Measurements from ENCODE around the gene NUDT6. TPM values are rescaled to one million over a fixed set of nuclear protein-coding genes. Genes with fewer than 3 reads are reported as not detected.

NUDT6 gene
- polyA plus RNA-seq, 1 donor from 2014 or later = 12.4 TPM

DNA sequence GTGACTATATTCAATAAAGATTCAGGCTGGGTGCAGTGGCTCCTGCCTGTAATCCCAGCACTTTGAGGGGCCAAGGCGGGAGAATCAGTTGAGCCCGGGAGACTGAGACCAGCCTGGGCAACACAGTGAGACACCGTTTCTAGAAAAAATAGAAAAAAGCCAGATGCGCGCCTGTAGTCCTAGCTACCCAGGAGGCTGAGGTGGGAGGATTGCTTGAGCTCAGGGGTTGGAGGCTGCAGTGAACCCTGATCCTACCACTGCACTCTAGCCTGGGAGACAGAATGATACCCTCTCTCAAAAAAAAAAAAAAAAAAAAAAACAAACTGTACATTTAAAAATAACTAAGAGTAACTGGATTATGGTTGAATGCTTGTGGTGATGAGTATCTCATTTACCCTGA, 1.1 kb downstream of the NUDT6 start:
- Histone ChIP-seq H3K4me2 (ENCODE audit: low read length) (peak overlapping the region; percentile 74), H3K27ac (ENCODE audit: low read length) (no peak overlapping the region), H3K36me3 (ENCODE audit: insufficient read depth, low read length) (no peaks in the 10 kb centered on the region), H3K79me2 (replicated peaks; ENCODE audit: insufficient read depth, low read length) (peaks cover 17% of the 10 kb centered on the region), H2AFZ (ENCODE audit: low read depth, low read length) (peak overlapping the region; percentile 93), H3K4me3 (ENCODE audit: low read length) (peak overlapping the region; percentile 89), H3F3A (ENCODE audit: insufficient read depth, low read length, poor library complexity, severe bottlenecking) (no peaks in the 10 kb centered on the region), H3K9ac (ENCODE audit: low read length) (peak overlapping the region; percentile 75), H3K9me2 (ENCODE audit: insufficient read depth, low read length) (no peaks in the 10 kb centered on the region), H3K27me3 (ENCODE audit: insufficient read depth, low read depth, low read length) (no peaks in the 10 kb centered on the region), H3K9me3 (ENCODE audit: low read length) (no peaks in the 10 kb centered on the region), H4K20me1 (ENCODE audit: insufficient read depth) (no peaks in the 10 kb centered on the region)
- TF ChIP-seq POLR2AphosphoS5 (IDR thresholded peaks at IDR 0.05) (no peak), EZH2 (IDR thresholded peaks at IDR 0.05; ENCODE audit: borderline replicate concordance, insufficient read depth, low read length, poor library complexity, severe bottlenecking) (no peak), EP300 (conservative IDR thresholded peaks at IDR 0.05; ENCODE audit: poor library complexity, severe bottlenecking) (no peak), CTCF (IDR thresholded peaks at IDR 0.05; ENCODE audit: poor library complexity, severe bottlenecking) (no peak), SMC3 (conservative IDR thresholded peaks at IDR 0.05; ENCODE audit: poor library complexity) (no peak), TAF1 (IDR thresholded peaks at IDR 0.05; ENCODE audit: low read depth) (no peak), RAD21 (conservative IDR thresholded peaks at IDR 0.05) (no peak), MXI1 (conservative IDR thresholded peaks at IDR 0.05; ENCODE audit: poor library complexity, severe bottlenecking) (no peak)
- TF ChIP-seq, protein P1, sequence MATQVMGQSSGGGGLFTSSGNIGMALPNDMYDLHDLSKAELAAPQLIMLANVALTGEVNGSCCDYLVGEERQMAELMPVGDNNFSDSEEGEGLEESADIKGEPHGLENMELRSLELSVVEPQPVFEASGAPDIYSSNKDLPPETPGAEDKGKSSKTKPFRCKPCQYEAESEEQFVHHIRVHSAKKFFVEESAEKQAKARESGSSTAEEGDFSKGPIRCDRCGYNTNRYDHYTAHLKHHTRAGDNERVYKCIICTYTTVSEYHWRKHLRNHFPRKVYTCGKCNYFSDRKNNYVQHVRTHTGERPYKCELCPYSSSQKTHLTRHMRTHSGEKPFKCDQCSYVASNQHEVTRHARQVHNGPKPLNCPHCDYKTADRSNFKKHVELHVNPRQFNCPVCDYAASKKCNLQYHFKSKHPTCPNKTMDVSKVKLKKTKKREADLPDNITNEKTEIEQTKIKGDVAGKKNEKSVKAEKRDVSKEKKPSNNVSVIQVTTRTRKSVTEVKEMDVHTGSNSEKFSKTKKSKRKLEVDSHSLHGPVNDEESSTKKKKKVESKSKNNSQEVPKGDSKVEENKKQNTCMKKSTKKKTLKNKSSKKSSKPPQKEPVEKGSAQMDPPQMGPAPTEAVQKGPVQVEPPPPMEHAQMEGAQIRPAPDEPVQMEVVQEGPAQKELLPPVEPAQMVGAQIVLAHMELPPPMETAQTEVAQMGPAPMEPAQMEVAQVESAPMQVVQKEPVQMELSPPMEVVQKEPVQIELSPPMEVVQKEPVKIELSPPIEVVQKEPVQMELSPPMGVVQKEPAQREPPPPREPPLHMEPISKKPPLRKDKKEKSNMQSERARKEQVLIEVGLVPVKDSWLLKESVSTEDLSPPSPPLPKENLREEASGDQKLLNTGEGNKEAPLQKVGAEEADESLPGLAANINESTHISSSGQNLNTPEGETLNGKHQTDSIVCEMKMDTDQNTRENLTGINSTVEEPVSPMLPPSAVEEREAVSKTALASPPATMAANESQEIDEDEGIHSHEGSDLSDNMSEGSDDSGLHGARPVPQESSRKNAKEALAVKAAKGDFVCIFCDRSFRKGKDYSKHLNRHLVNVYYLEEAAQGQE (IDR thresholded peaks at IDR 0.05; ENCODE audit: borderline replicate concordance) = no peak

DNA sequence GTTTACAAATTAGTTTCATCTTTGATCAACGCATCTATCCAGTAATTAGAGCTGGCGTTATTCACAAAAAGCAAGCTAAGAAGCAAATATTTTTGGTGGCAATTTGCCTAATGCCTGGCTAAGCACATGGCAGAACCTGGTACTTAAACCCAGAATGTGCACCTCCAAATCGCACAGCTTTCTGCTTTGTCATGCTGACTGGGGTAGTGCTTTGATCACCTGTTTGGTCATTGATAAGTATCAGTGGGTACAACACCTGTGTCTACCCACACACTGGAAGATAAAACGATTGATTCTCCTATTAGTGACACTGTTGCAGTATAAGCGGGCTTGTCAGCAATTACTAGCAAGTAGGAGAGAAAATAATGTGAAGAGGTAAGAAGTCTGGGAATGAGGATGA, 1.9 kb downstream of the NUDT6 start:
- H3K79me2 ChIP-seq (replicated peaks; ENCODE audit: insufficient read depth, low read length) = peaks cover 10% of the 10 kb centered on the region
- no peaks in the 10 kb centered on the region for H3K9me3 ChIP-seq (ENCODE audit: low read length)
- TF ChIP-seq SMC3 (conservative IDR thresholded peaks at IDR 0.05; ENCODE audit: poor library complexity) (no peak), EP300 (conservative IDR thresholded peaks at IDR 0.05; ENCODE audit: poor library complexity, severe bottlenecking) (no peak), EZH2 (IDR thresholded peaks at IDR 0.05; ENCODE audit: borderline replicate concordance, insufficient read depth, low read length, poor library complexity, severe bottlenecking) (no peak), RAD21 (conservative IDR thresholded peaks at IDR 0.05) (no peak), MXI1 (conservative IDR thresholded peaks at IDR 0.05; ENCODE audit: poor library complexity, severe bottlenecking) (no peak), CTCF (IDR thresholded peaks at IDR 0.05; ENCODE audit: poor library complexity, severe bottlenecking) (no peak), POLR2AphosphoS5 (IDR thresholded peaks at IDR 0.05) (no peak), TAF1 (IDR thresholded peaks at IDR 0.05; ENCODE audit: low read depth) (no peak)
- TF ChIP-seq, protein P1 (IDR thresholded peaks at IDR 0.05; ENCODE audit: borderline replicate concordance) = no peak
- H3K9me2 ChIP-seq (ENCODE audit: insufficient read depth, low read length) = no peaks in the 10 kb centered on the region
- no peak overlapping the region for H2AFZ ChIP-seq (ENCODE audit: low read depth, low read length)
- H3K9ac ChIP-seq (ENCODE audit: low read length) = no peak overlapping the region
- H3K4me2 ChIP-seq (ENCODE audit: low read length) = no peak overlapping the region
- H3F3A ChIP-seq (ENCODE audit: insufficient read depth, low read length, poor library complexity, severe bottlenecking) = no peaks in the 10 kb centered on the region
- no peaks in the 10 kb centered on the region for H3K36me3 ChIP-seq (ENCODE audit: insufficient read depth, low read length)
- H4K20me1 ChIP-seq (ENCODE audit: insufficient read depth) = no peaks in the 10 kb centered on the region
- H3K27ac ChIP-seq (ENCODE audit: low read length) = no peak overlapping the region
- no peaks in the 10 kb centered on the region for H3K27me3 ChIP-seq (ENCODE audit: insufficient read depth, low read depth, low read length)
- H3K4me3 ChIP-seq (ENCODE audit: low read length) = no peak overlapping the region

Data from neural cell (in vitro differentiated cells).